HG03108 (cell line): ENCODE results near the gene FBXW7.
A peak's percentile ranks its signal among the peaks of the same experiment; 100 is the strongest.

Experiments
- ATAC-seq: cut with Tn5 transposase; IDR thresholded peaks from one replicate; pipeline ENCODE4 v1.9.1; 2021; ENCODE audit warnings: moderate library complexity; ENCODE audit not compliant: unreplicated experiment

FBXW7 gene

GRCh38 chr4:152512483-152512882 lies 23.4 kb downstream of the FBXW7 start:
- ATAC-seq = no peak

- ATAC-seq = peak; percentile 49
These were observed 25.3 kb downstream of the FBXW7 start for GRCh38 chr4:152510349-152511147.

GRCh38 chr4:152509595-152510225 lies 26.2 kb downstream of the FBXW7 start:
- no peak for ATAC-seq

- ATAC-seq = no peak
These were observed 27.1 kb downstream of the FBXW7 start for GRCh38 chr4:152508818-152509217.

- no peak for ATAC-seq
These were observed 27.5 kb downstream of the FBXW7 start for GRCh38 chr4:152508386-152508785.

- ATAC-seq = no peak
These were observed 32.1 kb downstream of the FBXW7 start for GRCh38 chr4:152503653-152504290.

- ATAC-seq = no peak
These were observed 33.9 kb downstream of the FBXW7 start for GRCh38 chr4:152501846-152502536.

- ATAC-seq = peak; percentile 45
These were observed 35.0 kb downstream of the FBXW7 start for GRCh38 chr4:152500800-152501434.

- ATAC-seq = no peak
These were observed 35.6 kb downstream of the FBXW7 start for GRCh38 chr4:152500275-152500674.

GRCh38 chr4:152499344-152499743 lies 36.5 kb downstream of the FBXW7 start:
- no peak for ATAC-seq

- no peak for ATAC-seq
These were observed 41.9 kb downstream of the FBXW7 start for GRCh38 chr4:152494020-152494419.

- ATAC-seq = no peak
These were observed 47.6 kb downstream of the FBXW7 start for GRCh38 chr4:152488246-152488645.

GRCh38 chr4:152486429-152487389 lies 49.2 kb downstream of the FBXW7 start:
- no peak for ATAC-seq

- ATAC-seq = peak; percentile 97
These were observed 50.1 kb downstream of the FBXW7 start for GRCh38 chr4:152485726-152486276.

GRCh38 chr4:152482211-152482610 lies 53.7 kb downstream of the FBXW7 start:
- ATAC-seq = no peak

GRCh38 chr4:152480901-152481300 lies 55.0 kb downstream of the FBXW7 start:
- ATAC-seq = no peak

- ATAC-seq = no peak
These were observed 55.6 kb downstream of the FBXW7 start for GRCh38 chr4:152480326-152480725.

- ATAC-seq = no peak
These were observed 56.4 kb downstream of the FBXW7 start for GRCh38 chr4:152479428-152480026.
